GM12878 (cell line): Measurements from ENCODE around the gene TMC8. TPM values are rescaled to one million over a fixed set of nuclear protein-coding genes. Genes with fewer than 3 reads are reported as not detected.

ENCODE experiments used
- ATF3 ChIP-seq: IDR thresholded peaks from 2 replicates; pipeline ENCODE4 v1.6.1; 2011; ENCODE audit warnings: low read depth, mild to moderate bottlenecking, low read length, moderate library complexity, borderline replicate concordance; ENCODE audit errors: extremely low read depth
- BHLHE40 ChIP-seq, 2 experiments: fragments of 450-650 bp in 1 of 2; IDR thresholded peaks; 2 replicates each; pipeline ENCODE4 v1.6.1; 2011 to 2017; ENCODE audit warnings: low read depth in 2 of 2, borderline replicate concordance in 1 of 2, improper control_type of control experiment in 1 of 2, low read length in 1 of 2, mild to moderate bottlenecking in 1 of 2
- CBFB ChIP-seq: IDR thresholded peaks from 2 replicates; pipeline ENCODE4 v1.6.1; 2016; ENCODE audit warnings: antibody characterized with exemption, low read depth
- CBX5 ChIP-seq: sonication (generic); IDR thresholded peaks from 2 replicates; pipeline ENCODE4 v1.6.1; 2016; ENCODE audit warnings: low read depth, moderate library complexity, mild to moderate bottlenecking, inconsistent platforms
- CEBPB ChIP-seq, 2 experiments: fragments of 150-350 bp in 1 of 2; IDR thresholded peaks; 2 replicates each; pipeline ENCODE4 v1.6.1; 2012 to 2014; ENCODE audit warnings: low read depth in 2 of 2, low read length in 2 of 2, borderline replicate concordance in 1 of 2, inconsistent platforms in 1 of 2
- EP300 ChIP-seq, 2 experiments: fragments of 150-350 bp in 1 of 2; IDR thresholded peaks; 2 replicates each; pipeline ENCODE4 v1.6.1; 2011 to 2012; ENCODE audit warnings: low read depth in 2 of 2, low read length in 2 of 2, borderline replicate concordance in 1 of 2, improper control_type of control experiment in 1 of 2, inconsistent platforms in 1 of 2; ENCODE audit not compliant: control insufficient read depth in 1 of 2
- HCFC1 ChIP-seq: fragments of 150-350 bp; IDR thresholded peaks from 2 replicates; pipeline ENCODE4 v1.6.1; 2014; ENCODE audit warnings: low read length
- LARP7 ChIP-seq: fragments of 450-650 bp; IDR thresholded peaks from 2 replicates; pipeline ENCODE4 v1.6.1; 2017; ENCODE audit warnings: mild to moderate bottlenecking
- NFYA ChIP-seq: IDR thresholded peaks from 2 replicates; pipeline ENCODE4 v1.6.1; 2011; ENCODE audit warnings: low read depth, mild to moderate bottlenecking, low read length, improper control_type of control experiment, borderline replicate concordance
- NRF1 ChIP-seq: conservative IDR thresholded peaks from 2 replicates; pipeline ENCODE4 v1.6.1; 2011; ENCODE audit warnings: mild to moderate bottlenecking, low read depth, low read length, improper control_type of control experiment
- RAD51 ChIP-seq: fragments of 450-650 bp; IDR thresholded peaks from 2 replicates; pipeline ENCODE4 v1.6.1; 2016; ENCODE audit warnings: moderate library complexity, mild to moderate bottlenecking, inconsistent platforms
- SKIL ChIP-seq: fragments of 450-650 bp; IDR thresholded peaks from 2 replicates; pipeline ENCODE4 v1.6.1; 2017; ENCODE audit warnings: mild to moderate bottlenecking, low read depth, inconsistent platforms; ENCODE audit not compliant: poor library complexity, severe bottlenecking
- SMARCA5 ChIP-seq: fragments of 450-650 bp; IDR thresholded peaks from 2 replicates; pipeline ENCODE4 v1.6.1; 2017; ENCODE audit warnings: mild to moderate bottlenecking
- SMC3 ChIP-seq: IDR thresholded peaks from 2 replicates; pipeline ENCODE4 v1.6.1; 2011; ENCODE audit warnings: low read length, improper control_type of control experiment, borderline replicate concordance
- YY1 ChIP-seq: IDR thresholded peaks from 2 replicates; pipeline ENCODE4 v1.6.1; 2011; ENCODE audit warnings: low read depth, mild to moderate bottlenecking, low read length
- ZBTB11 ChIP-seq: fragments of 450-650 bp; formaldehyde crosslinking; IDR thresholded peaks from 2 replicates; pipeline ENCODE4 v1.5.0; 2022; ENCODE audit warnings: mild to moderate bottlenecking, missing genetic modification characterization
- ZNF24 ChIP-seq: fragments of 450-650 bp; IDR thresholded peaks from 2 replicates; pipeline ENCODE4 v1.6.1; 2017; ENCODE audit warnings: antibody characterized with exemption, mild to moderate bottlenecking
- ZNF274 ChIP-seq: IDR thresholded peaks from one replicate; pipeline ENCODE4 v1.8.0; 2011; ENCODE audit not compliant: insufficient read length, insufficient read depth
- polyA plus RNA-seq, 11 experiments: library from polyadenylated mRNA; depleted of rRNA in 4 of 11; unstranded in 6 of 11; stranded (reverse) in 5 of 11; fragments of >200 nt; fragmentation: Nextera tagmentation in 4 of 11; fragmentation: Illumina TruSeq in 1 of 11; extraction: Ambion mirVana in 4 of 11; extraction: Trizol in 1 of 11; gene quantifications; 1 replicate in 1 of 11; 2 replicates in 10 of 11; pipeline versions ENCODE4 v1.2.1 to v1.2.3, GENCODE V29; 2011 to 2016; ENCODE audit warnings: inconsistent platforms in 2 of 11, missing spikeins in 2 of 11, low read depth in 1 of 11
- total RNA-seq, 4 experiments: library from RNA; depleted of rRNA in 3 of 4; stranded (reverse); fragments of >200 nt in 3 of 4; fragmentation: Illumina TruSeq in 1 of 4; extraction: Trizol in 1 of 4; gene quantifications; 2 replicates each; pipeline versions ENCODE4 v1.2.1 to v1.2.3, GENCODE V29; 2013 to 2021
- TF ChIP-seq, protein P1 (sequence below), 3 experiments: IDR thresholded peaks in 2 of 3; conservative IDR thresholded peaks in 1 of 3; 2 replicates each; pipeline ENCODE4 v1.5.1; 2011; ENCODE audit warnings: low read depth in 3 of 3, low read length in 3 of 3, mild to moderate bottlenecking in 3 of 3, control low read depth in 2 of 3, moderate library complexity in 2 of 3, inconsistent platforms in 1 of 3, mixed read lengths in 1 of 3; ENCODE audit not compliant: control insufficient read depth in 2 of 3, insufficient read depth in 1 of 3; ENCODE audit errors: extremely low read depth in 1 of 3

TMC8 gene
- total and polyA plus RNA-seq, 10 of the 15 experiments (the other 5 are each of a cell fraction or from before 2014, with no cell fraction given): 2.7 to 128 (median 40.0) TPM

- TF ChIP-seq ZNF24: no peak
- no peak for TF ChIP-seq EP300 (IDR thresholded peaks at IDR 0.05; ENCODE audit: borderline replicate concordance in 1 of 2, control insufficient read depth in 1 of 2, low read depth in 2 of 2, low read length in 2 of 2)
- TF ChIP-seq LARP7: no peak
- TF ChIP-seq ATF3: no peak
- TF ChIP-seq SMC3: peak; percentile 92
- TF ChIP-seq, protein P1, sequence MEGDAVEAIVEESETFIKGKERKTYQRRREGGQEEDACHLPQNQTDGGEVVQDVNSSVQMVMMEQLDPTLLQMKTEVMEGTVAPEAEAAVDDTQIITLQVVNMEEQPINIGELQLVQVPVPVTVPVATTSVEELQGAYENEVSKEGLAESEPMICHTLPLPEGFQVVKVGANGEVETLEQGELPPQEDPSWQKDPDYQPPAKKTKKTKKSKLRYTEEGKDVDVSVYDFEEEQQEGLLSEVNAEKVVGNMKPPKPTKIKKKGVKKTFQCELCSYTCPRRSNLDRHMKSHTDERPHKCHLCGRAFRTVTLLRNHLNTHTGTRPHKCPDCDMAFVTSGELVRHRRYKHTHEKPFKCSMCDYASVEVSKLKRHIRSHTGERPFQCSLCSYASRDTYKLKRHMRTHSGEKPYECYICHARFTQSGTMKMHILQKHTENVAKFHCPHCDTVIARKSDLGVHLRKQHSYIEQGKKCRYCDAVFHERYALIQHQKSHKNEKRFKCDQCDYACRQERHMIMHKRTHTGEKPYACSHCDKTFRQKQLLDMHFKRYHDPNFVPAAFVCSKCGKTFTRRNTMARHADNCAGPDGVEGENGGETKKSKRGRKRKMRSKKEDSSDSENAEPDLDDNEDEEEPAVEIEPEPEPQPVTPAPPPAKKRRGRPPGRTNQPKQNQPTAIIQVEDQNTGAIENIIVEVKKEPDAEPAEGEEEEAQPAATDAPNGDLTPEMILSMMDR (IDR thresholded peaks at IDR 0.05 in 2 of 3, conservative IDR thresholded peaks at IDR 0.05 in 1 of 3; ENCODE audit: control insufficient read depth in 2 of 3, extremely low read depth in 1 of 3, insufficient read depth in 1 of 3, low read depth in 3 of 3, low read length in 3 of 3): peak; percentile 93 to 99 (median 96); a peak in 5 of 6 replicates
- no peak for TF ChIP-seq RAD51
- no peak for TF ChIP-seq SKIL
- no peak; the same call in 1 of the 2 replicates for TF ChIP-seq CBFB
- TF ChIP-seq SMARCA5: peak; percentile 58
- TF ChIP-seq BHLHE40 (IDR thresholded peaks at IDR 0.05; ENCODE audit: borderline replicate concordance in 1 of 2, low read depth in 2 of 2, low read length in 1 of 2): peak in 1 of 2 experiments; percentile 29; a peak in 1 of 4 replicates
- TF ChIP-seq NFYA: no peak
- no peak for TF ChIP-seq ZBTB11
- no peak for TF ChIP-seq ZNF274
- no peak for TF ChIP-seq HCFC1
- TF ChIP-seq NRF1: no peak
- no peak for TF ChIP-seq CEBPB (IDR thresholded peaks at IDR 0.05; ENCODE audit: borderline replicate concordance in 1 of 2, low read depth in 2 of 2, low read length in 2 of 2)
- no peak for TF ChIP-seq CBX5
- TF ChIP-seq YY1: peak; percentile 79
Measured at GRCh38 chr17:78112518-78113471, 17.8 kb upstream of the TMC8 start (continued).
